Measurements from ENCODE around the gene ATG16L1.

- no peak for TF ChIP-seq EZH2 (IDR thresholded peaks at IDR 0.05)
- no peak for TF ChIP-seq POLR2AphosphoS5 (IDR thresholded peaks at IDR 0.05; ENCODE audit: borderline replicate concordance, low read depth, low read length)
- TF ChIP-seq FOXP2 (optimal IDR thresholded peaks at IDR 0.05; ENCODE audit: control extremely low read depth, extremely low read length, insufficient read depth) = no peak
Observed at GRCh38 chr2:233281992-233282603, 30.6 kb downstream of the ATG16L1 start.

Data from SK-N-MC (cell line).